ENCODE data around the gene ARPP21.

The ARPP21 gene

GRCh38 chr3:35678643-35679161 is 39.4 kb downstream of the ARPP21 start:
- H3K4me1 Mint-ChIP-seq = peaks cover 43% of the 10 kb centered on the region
- H3K27me3 Mint-ChIP-seq (ENCODE audit: low read depth) = no peaks in the 10 kb centered on the region
- no peak for TF ChIP-seq CTCF (IDR thresholded peaks at IDR 0.05; ENCODE audit: unreplicated experiment in 3 of 3)
- peak overlapping the region; percentile 8 to 87 (median 82) for H3K4me3 Mint-ChIP-seq
- H3K9me3 Mint-ChIP-seq = no peaks in the 10 kb centered on the region
- H3K27ac Mint-ChIP-seq = peak overlapping the region; percentile 20 to 65 (median 28)
- no peaks in the 10 kb centered on the region for H3K36me3 Mint-ChIP-seq (ENCODE audit: low read depth)

- Mint-ChIP-seq H3K36me3 (ENCODE audit: low read depth) (no peaks in the 10 kb centered on the region), H3K27me3 (ENCODE audit: low read depth) (no peaks in the 10 kb centered on the region), H3K4me1 (peaks cover 38% of the 10 kb centered on the region), H3K27ac (peak overlapping the region in 1 of 3 experiments; percentile 28), H3K9me3 (no peaks in the 10 kb centered on the region), H3K4me3 (peak overlapping the region in 2 of 3 experiments; percentile 69 to 87)
- no peak for TF ChIP-seq CTCF (IDR thresholded peaks at IDR 0.05; ENCODE audit: unreplicated experiment in 3 of 3)
Measured at GRCh38 chr3:35679409-35680080, 40.2 kb downstream of the ARPP21 start.

- Mint-ChIP-seq H3K4me1 (peaks cover 27% of the 10 kb centered on the region), H3K9me3 (no peaks in the 10 kb centered on the region), H3K27ac (peak overlapping the region in 1 of 3 experiments; percentile 15), H3K4me3 (peak overlapping the region; percentile 39 to 87 (median 85)), H3K27me3 (ENCODE audit: low read depth) (no peaks in the 10 kb centered on the region), H3K36me3 (ENCODE audit: low read depth) (no peaks in the 10 kb centered on the region)
- TF ChIP-seq CTCF (IDR thresholded peaks at IDR 0.05; ENCODE audit: unreplicated experiment in 3 of 3) = no peak
Measured at GRCh38 chr3:35680866-35681650, 41.7 kb downstream of the ARPP21 start.

- Mint-ChIP-seq H3K4me1 (peaks cover 35% of the 10 kb centered on the region), H3K27me3 (ENCODE audit: low read depth) (no peaks in the 10 kb centered on the region), H3K9me3 (no peaks in the 10 kb centered on the region), H3K36me3 (ENCODE audit: low read depth) (no peaks in the 10 kb centered on the region), H3K4me3 (peak overlapping the region in 1 of 3 experiments; percentile 45), H3K27ac (no peak overlapping the region)
- TF ChIP-seq CTCF (IDR thresholded peaks at IDR 0.05; ENCODE audit: unreplicated experiment in 3 of 3) = no peak
Measured at GRCh38 chr3:35685153-35685552, 45.8 kb downstream of the ARPP21 start.

- peak overlapping the region in 1 of 3 experiments; percentile 5 for H3K4me3 Mint-ChIP-seq
- peak overlapping the region in 2 of 3 experiments; percentile 65 to 66 for H3K27ac Mint-ChIP-seq
- no peaks in the 10 kb centered on the region for H3K27me3 Mint-ChIP-seq (ENCODE audit: low read depth)
- TF ChIP-seq CTCF (IDR thresholded peaks at IDR 0.05; ENCODE audit: unreplicated experiment in 3 of 3) = no peak
- H3K9me3 Mint-ChIP-seq = no peaks in the 10 kb centered on the region
- peaks cover 30% of the 10 kb centered on the region for H3K4me1 Mint-ChIP-seq
- H3K36me3 Mint-ChIP-seq (ENCODE audit: low read depth) = no peaks in the 10 kb centered on the region
Measured at GRCh38 chr3:35688826-35689225, 49.5 kb downstream of the ARPP21 start.
